ENCODE data around the gene PARP1.

- TF ChIP-seq SMAD3 (CRISPR knock-in tag; IDR thresholded peaks at IDR 0.05; ENCODE audit: borderline replicate concordance) (no peak), CBFB (CRISPR knock-in tag; IDR thresholded peaks at IDR 0.05; ENCODE audit: low read depth) (no peak), NR3C1 (CRISPR knock-in tag; conservative IDR thresholded peaks at IDR 0.05; ENCODE audit: low read depth) (no peak), CTCF (IDR thresholded peaks at IDR 0.05) (no peak), ATF3 (CRISPR knock-in tag; conservative IDR thresholded peaks at IDR 0.05) (no peak), ERG (CRISPR knock-in tag; IDR thresholded peaks at IDR 0.05) (no peak)
Measured at GRCh38 chr1:226364514-226364899, 43.4 kb downstream of the PARP1 start.

Measured in WTC11 (cell line).